Natural killer cell (primary cell): Measurements from ENCODE around the gene POFUT2. TPM values are rescaled to one million over a fixed set of nuclear protein-coding genes. Genes with fewer than 3 reads are reported as not detected.

Source experiments
- ATAC-seq, 3 donors: fragments of 150-1000 bp in 2 of 3; fragments of 200-7000 bp in 1 of 3; cut with Tn5 transposase; 1 replicate in 1 of 3; 2 replicates in 2 of 3; pipeline ENCODE4 v1.10.0; 2021; ENCODE audit warnings: mild to moderate bottlenecking in 2 of 3, moderate library complexity in 2 of 3
- DNase-seq, 2 donors: peaks; one replicate each; pipeline versions ENCODE4 v3.0.0 to v3.0.0-alpha.2; 2013 to 2021; ENCODE audit warnings: mixed read lengths in 1 of 2
- H3K27ac ChIP-seq: one replicate; pipeline ENCODE4 v1.5.1; 2013; ENCODE audit warnings: mild to moderate bottlenecking, low read length
- H3K27me3 ChIP-seq: one replicate; pipeline ENCODE4 v1.6.1; 2013; ENCODE audit warnings: low read length; ENCODE audit not compliant: control insufficient read depth, insufficient read depth
- H3K36me3 ChIP-seq: one replicate; pipeline ENCODE4 v1.6.1; 2013; ENCODE audit warnings: low read length; ENCODE audit not compliant: control insufficient read depth, insufficient read depth
- H3K4me1 ChIP-seq: one replicate; pipeline ENCODE4 v1.6.1; 2013; ENCODE audit warnings: low read length; ENCODE audit not compliant: control insufficient read depth, insufficient read depth
- H3K4me3 ChIP-seq: one replicate; pipeline ENCODE4 v1.5.1; 2013; ENCODE audit warnings: low read length
- H3K9me3 ChIP-seq: one replicate; pipeline ENCODE4 v1.6.1; 2013; ENCODE audit warnings: low read length; ENCODE audit not compliant: control insufficient read depth, insufficient read depth
- H3K27ac Mint-ChIP-seq, 2 donors: one replicate each; pipeline ENCODE4 v1.8.0; 2022; ENCODE audit warnings: mild to moderate bottlenecking in 2 of 2, mixed read lengths in 2 of 2, moderate library complexity in 1 of 2
- H3K27me3 Mint-ChIP-seq, 2 donors: one replicate each; pipeline ENCODE4 v1.8.0; 2022; ENCODE audit warnings: low read depth in 2 of 2, mixed read lengths in 2 of 2
- H3K36me3 Mint-ChIP-seq: one replicate; pipeline ENCODE4 v1.8.0; 2022; ENCODE audit warnings: mixed read lengths
- H3K4me1 Mint-ChIP-seq, 2 donors: one replicate each; pipeline ENCODE4 v1.8.0; 2022; ENCODE audit warnings: mixed read lengths in 2 of 2
- H3K4me3 Mint-ChIP-seq: one replicate; pipeline ENCODE4 v1.8.0; 2022; ENCODE audit warnings: mild to moderate bottlenecking, moderate library complexity, mixed read lengths
- H3K9me3 Mint-ChIP-seq, 2 donors: one replicate each; pipeline ENCODE4 v1.8.0; 2022; ENCODE audit warnings: mixed read lengths in 2 of 2
- CTCF ChIP-seq: fragments of 200-600 bp; IDR thresholded peaks from one replicate; pipeline ENCODE4 v1.8.0; 2022; ENCODE audit warnings: antibody characterized with exemption
- WGBS: methylation state at CpG from one replicate; pipeline ENCODE4 v1.1.7; 2013; ENCODE audit warnings: missing lambda C conversion rate; ENCODE audit not compliant: insufficient coverage; 5-methylcytosine and 5-hydroxymethylcytosine counted together
- intact Hi-C: fragments of 100-400 bp; cut with micrococcal nuclease; formaldehyde crosslinking; loops from one replicate; pipeline ENCODE4 v1.14.2; 2022
- total RNA-seq, 4 donors: library from RNA; stranded (reverse); fragments of 120-200 nt in 1 of 4; gene quantifications; one replicate each; pipeline versions ENCODE4 v1.2.3 to v1.2.4, GENCODE V29; 2013 to 2022

The POFUT2 gene
- total RNA-seq, 3 donors from 2014 or later (not counting 1 experiment from before 2014, with no cell fraction given): 41.4 to 46.0 (median 43.3) TPM

- 90% methylated on average over 24 of the region's 24 CpGs for WGBS
- Histone ChIP-seq H3K4me3 (no peak overlapping the region), H3K27ac (no peak overlapping the region), H3K4me1 (no peaks in the 10 kb centered on the region), H3K36me3 (no peaks in the 10 kb centered on the region), H3K9me3 (no peaks in the 10 kb centered on the region), H3K27me3 (no peaks in the 10 kb centered on the region)
- intact Hi-C loops: no loop called here
- no peak overlapping the region for H3K4me3 Mint-ChIP-seq
- DNase-seq (no peak), ATAC-seq (no peak)
- H3K4me1 Mint-ChIP-seq: no peaks in the 10 kb centered on the region
- TF ChIP-seq CTCF: no peak
- H3K36me3 Mint-ChIP-seq: no peaks in the 10 kb centered on the region
- no peak overlapping the region for H3K27ac Mint-ChIP-seq
- H3K9me3 Mint-ChIP-seq: no peaks in the 10 kb centered on the region
- peaks cover 7 to 17% of the 10 kb centered on the region in 2 donors for H3K27me3 Mint-ChIP-seq
Measured at GRCh38 chr21:45318556-45319404, 31.1 kb upstream of the POFUT2 start.

DNA sequence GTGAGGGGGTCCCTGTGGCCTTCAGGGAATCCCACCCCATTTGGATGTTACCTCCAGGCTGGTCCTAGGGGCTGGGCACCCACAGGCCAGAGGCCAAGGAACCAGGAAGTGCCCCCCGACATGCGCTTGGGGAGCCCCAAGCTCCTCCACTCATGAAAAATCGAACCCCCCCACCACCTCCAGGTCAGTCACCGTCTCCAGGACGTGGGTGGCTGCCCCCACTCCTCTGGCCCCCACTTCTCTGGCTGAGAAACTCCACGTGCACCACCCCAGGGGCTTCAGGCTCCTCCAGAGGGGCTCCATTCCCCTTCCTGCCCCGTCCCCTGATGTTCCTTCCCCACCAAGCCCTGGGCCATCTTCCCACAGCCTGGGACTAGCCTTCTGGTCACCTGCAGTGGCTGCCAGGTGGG is 30.5 kb upstream of the POFUT2 start:
- H3K27ac Mint-ChIP-seq: no peak overlapping the region
- no peak overlapping the region for H3K4me3 Mint-ChIP-seq
- intact Hi-C loops: no loop called here
- no peaks in the 10 kb centered on the region for H3K27me3 ChIP-seq
- no peak for TF ChIP-seq CTCF
- no peak overlapping the region for H3K27ac ChIP-seq
- H3K4me1 ChIP-seq: no peaks in the 10 kb centered on the region
- no peaks in the 10 kb centered on the region for H3K9me3 ChIP-seq
- no peaks in the 10 kb centered on the region for H3K9me3 Mint-ChIP-seq
- H3K27me3 Mint-ChIP-seq: peaks cover 10 to 22% of the 10 kb centered on the region in 2 donors
- DNase-seq (no peak), ATAC-seq (no peak)
- WGBS: 84% methylated on average over 7 of the region's 7 CpGs
- H3K36me3 Mint-ChIP-seq: no peaks in the 10 kb centered on the region
- no peaks in the 10 kb centered on the region for H3K4me1 Mint-ChIP-seq
- H3K4me3 ChIP-seq: no peak overlapping the region
- H3K36me3 ChIP-seq: no peaks in the 10 kb centered on the region

DNA sequence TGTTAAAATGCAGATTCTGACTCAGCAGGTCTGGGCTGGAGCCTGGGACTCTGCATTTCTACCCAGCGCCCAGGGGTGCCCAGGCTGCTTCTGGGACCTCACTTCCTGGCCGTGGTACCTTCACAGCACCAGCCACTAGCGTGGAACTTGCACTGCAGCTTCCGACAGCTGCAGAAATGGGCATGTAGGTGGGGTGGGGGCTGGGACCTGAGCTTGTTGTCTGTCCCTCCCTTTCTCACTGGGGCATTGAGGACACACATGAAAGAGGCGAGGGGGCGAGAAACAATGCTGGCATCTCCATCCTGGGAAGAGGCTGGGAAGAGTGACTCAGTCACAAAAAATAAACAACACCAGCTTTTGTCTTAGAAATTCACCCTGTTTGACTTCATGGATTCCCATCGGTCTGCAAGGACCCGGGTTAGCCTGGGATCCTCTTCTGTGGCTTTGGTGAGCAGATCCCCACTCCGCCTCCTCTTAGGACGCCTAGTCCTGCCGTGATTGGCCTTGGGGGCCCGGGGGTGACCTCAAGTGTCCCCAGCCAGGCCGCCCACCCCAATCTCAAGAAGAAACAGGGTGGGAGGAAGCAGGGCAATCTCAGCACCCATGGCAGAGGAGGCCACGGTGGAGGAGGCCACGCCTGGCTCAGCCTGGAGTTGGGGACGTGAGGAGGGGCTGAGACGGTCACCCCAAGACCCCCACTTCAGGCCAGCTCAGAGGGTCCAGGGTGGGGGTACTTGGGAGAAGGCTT is 29.9 kb upstream of the POFUT2 start:
- H3K9me3 ChIP-seq: no peaks in the 10 kb centered on the region
- H3K27me3 ChIP-seq: no peaks in the 10 kb centered on the region
- ATAC-seq (no peak), DNase-seq (no peak)
- intact Hi-C loops: no loop called here
- H3K4me3 Mint-ChIP-seq: no peak overlapping the region
- peaks cover 13 to 28% of the 10 kb centered on the region in 2 donors for H3K27me3 Mint-ChIP-seq
- H3K4me1 Mint-ChIP-seq: no peaks in the 10 kb centered on the region
- H3K9me3 Mint-ChIP-seq: no peaks in the 10 kb centered on the region
- H3K27ac Mint-ChIP-seq: no peak overlapping the region
- H3K4me1 ChIP-seq: no peaks in the 10 kb centered on the region
- 89% methylated on average over 17 of the region's 17 CpGs for WGBS
- TF ChIP-seq CTCF: no peak
- H3K4me3 ChIP-seq: no peak overlapping the region
- no peaks in the 10 kb centered on the region for H3K36me3 ChIP-seq
- no peak overlapping the region for H3K27ac ChIP-seq
- H3K36me3 Mint-ChIP-seq: no peaks in the 10 kb centered on the region
